Measurements from ENCODE around the gene ZFP1. TPM values are rescaled to one million over a fixed set of nuclear protein-coding genes. Genes with fewer than 3 reads are reported as not detected.
A peak's percentile ranks its signal among the peaks of the same experiment; 100 is the strongest.

The ZFP1 gene
- total RNA-seq, 1 experiment from 2014 or later, result 15.3 TPM

DNA sequence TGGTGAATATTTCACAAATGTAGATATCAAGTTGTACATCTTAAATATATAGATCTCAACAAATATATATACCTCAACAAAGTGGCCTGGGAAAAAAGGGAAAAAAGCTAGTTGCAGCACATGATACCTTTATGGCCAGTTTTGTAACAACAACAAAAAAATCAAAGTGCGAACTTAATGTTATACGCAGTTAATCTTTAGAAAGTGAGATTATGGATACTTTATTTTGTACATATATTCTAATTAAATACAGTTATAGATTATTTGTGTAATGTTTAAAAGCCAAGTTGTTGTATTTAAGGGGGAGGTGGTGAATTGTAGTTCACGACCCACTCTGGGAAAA is 385 bp upstream of the ZFP1 start:
- Mint-ChIP-seq H3K4me3 (peak overlapping the region; percentile 91 to 97), H3K27ac (no peak overlapping the region), H3K36me3 (ENCODE audit: insufficient read depth in 1 of 3, low read depth in 3 of 3) (peaks cover 31 to 37% (median 32%) of the 10 kb centered on the region in 3 experiments), H3K4me1 (peaks cover 0 to 7% of the 10 kb centered on the region in 2 experiments; a peak in 3 of 4 replicates), H3K27me3 (ENCODE audit: low read depth) (peaks cover 9% of the 10 kb centered on the region), H3K9me3 (peaks cover 35 to 37% of the 10 kb centered on the region in 2 experiments)
- Histone ChIP-seq H3K18ac (ENCODE audit: insufficient read length, low read depth, low read length) (no peak overlapping the region), H3K4me1 (ENCODE audit: insufficient read depth, low read length) (no peaks in the 10 kb centered on the region), H3K4ac (ENCODE audit: low read depth, low read length) (no peak overlapping the region), H2BK120ac (ENCODE audit: low read depth, low read length, poor library complexity, severe bottlenecking) (no peak overlapping the region), H2BK12ac (ENCODE audit: insufficient read length, low read depth, low read length) (no peak overlapping the region), H3K23me2 (ENCODE audit: insufficient read length, low read depth, low read length, poor library complexity, severe bottlenecking) (peaks cover 2% of the 10 kb centered on the region), H3K27ac (ENCODE audit: insufficient read length, low read depth, low read length) (no peak overlapping the region), H3K27me3 (ENCODE audit: insufficient read depth, low read length) (no peaks in the 10 kb centered on the region), H3T11ph (ENCODE audit: low read length) (no peak overlapping the region), H3K79me2 (ENCODE audit: insufficient read depth, low read length) (peaks cover 7% of the 10 kb centered on the region), H4K5ac (ENCODE audit: insufficient read length, low read depth, low read length) (no peak overlapping the region), H4K91ac (ENCODE audit: insufficient read length, low read depth, low read length) (no peak overlapping the region), H3K23ac (ENCODE audit: insufficient read length, low read depth, low read length) (no peak overlapping the region), H2BK20ac (ENCODE audit: low read depth, low read length, poor library complexity, severe bottlenecking) (no peak overlapping the region), H3K9me3 (ENCODE audit: control insufficient read depth, low read depth, low read length) (peaks cover 4% of the 10 kb centered on the region), H3K14ac (ENCODE audit: insufficient read depth, low read length) (no peak overlapping the region), H2BK15ac (ENCODE audit: low read depth, low read length) (no peak overlapping the region), H3K9ac (ENCODE audit: extremely low read depth, insufficient read length, low read length) (no peak overlapping the region), H4K20me1 (ENCODE audit: control insufficient read depth, insufficient read depth, insufficient read length) (no peaks in the 10 kb centered on the region), H2BK5ac (ENCODE audit: insufficient read length, low read length) (no peak overlapping the region), H4K8ac (replicated peaks; ENCODE audit: insufficient read length, low read depth, low read length) (no peak overlapping the region), H2AK5ac (ENCODE audit: insufficient read length, low read length) (no peak overlapping the region), H3K79me1 (ENCODE audit: insufficient read depth, low read depth, low read length, poor library complexity, severe bottlenecking) (peaks cover 2% of the 10 kb centered on the region), H2AFZ (ENCODE audit: low read length) (no peak overlapping the region), H3K4me2 (ENCODE audit: insufficient read depth, insufficient read length, low read length) (no peak overlapping the region), H3K56ac (ENCODE audit: insufficient read length, low read depth, low read length) (no peak overlapping the region)
- TF ChIP-seq, protein P1, sequence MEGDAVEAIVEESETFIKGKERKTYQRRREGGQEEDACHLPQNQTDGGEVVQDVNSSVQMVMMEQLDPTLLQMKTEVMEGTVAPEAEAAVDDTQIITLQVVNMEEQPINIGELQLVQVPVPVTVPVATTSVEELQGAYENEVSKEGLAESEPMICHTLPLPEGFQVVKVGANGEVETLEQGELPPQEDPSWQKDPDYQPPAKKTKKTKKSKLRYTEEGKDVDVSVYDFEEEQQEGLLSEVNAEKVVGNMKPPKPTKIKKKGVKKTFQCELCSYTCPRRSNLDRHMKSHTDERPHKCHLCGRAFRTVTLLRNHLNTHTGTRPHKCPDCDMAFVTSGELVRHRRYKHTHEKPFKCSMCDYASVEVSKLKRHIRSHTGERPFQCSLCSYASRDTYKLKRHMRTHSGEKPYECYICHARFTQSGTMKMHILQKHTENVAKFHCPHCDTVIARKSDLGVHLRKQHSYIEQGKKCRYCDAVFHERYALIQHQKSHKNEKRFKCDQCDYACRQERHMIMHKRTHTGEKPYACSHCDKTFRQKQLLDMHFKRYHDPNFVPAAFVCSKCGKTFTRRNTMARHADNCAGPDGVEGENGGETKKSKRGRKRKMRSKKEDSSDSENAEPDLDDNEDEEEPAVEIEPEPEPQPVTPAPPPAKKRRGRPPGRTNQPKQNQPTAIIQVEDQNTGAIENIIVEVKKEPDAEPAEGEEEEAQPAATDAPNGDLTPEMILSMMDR (conservative IDR thresholded peaks at IDR 0.05), result no peak
- DNase-seq, result no peak
- WGBS (ENCODE audit: extremely low coverage, insufficient read length, low lambda C conversion rate), result no CpG with 5 or more reads among the region's 3 CpGs
